HepG2 (cell line): ENCODE results near the gene CDX1. TPM values are rescaled to one million over a fixed set of nuclear protein-coding genes. Genes with fewer than 3 reads are reported as not detected.

ENCODE experiments used
- ATAC-seq: fragments of 200-7000 bp; cut with Tn5 transposase; 3 replicates; pipeline ENCODE4 v1.9.1; 2020; ENCODE audit warnings: mild to moderate bottlenecking, moderate library complexity
- BruUV-seq: library from RNA; stranded (reverse); fragments of 400-500 nt; replicated peaks from 2 replicates; lab custom pipeline; 2021; lab: Mats Ljungman, UMichigan
- CTCF ChIA-PET: fragments of 300-600 bp; formaldehyde crosslinking; extraction: SDS; loops from one replicate; lab custom pipeline; 2021; ENCODE audit warnings: low total read pairs, inconsistent platforms, low intra/inter-chr PET ratio; lab: Yijun Ruan, JAX
- POLR2A ChIA-PET: fragments of 350-600 bp; sonication (Branson Sonifier 250); formaldehyde crosslinking; loops from one replicate; lab custom pipeline; 2020; ENCODE audit warnings: antibody characterized with exemption, inconsistent platforms; lab: Yijun Ruan, JAX
- DNase-seq: peaks from one replicate; pipeline ENCODE4 v3.0.0-alpha.2; 2015; ENCODE audit warnings: low spot score
- FAIRE-seq: peaks from 3 replicates; lab custom pipeline; 2011; peaks lifted over from hg19 to GRCh38; lab: Jason Lieb, UNC
- H2AFZ ChIP-seq: one replicate; pipeline ENCODE4 v1.6.1; 2011; ENCODE audit warnings: low read length, inconsistent platforms
- H3K27ac ChIP-seq: fragments of 300-600 bp; 3 replicates; pipeline ENCODE4 v1.8.0; 2011; ENCODE audit warnings: mixed run types, mild to moderate bottlenecking, mixed read lengths, low read length, inconsistent platforms; ENCODE audit not compliant: insufficient read depth; ENCODE audit errors: extremely low read length
- H3K27me3 ChIP-seq, 2 experiments: fragments of 200-600 bp in 1 of 2; 2 replicates in 1 of 2; 3 replicates in 1 of 2; pipeline versions ENCODE4 v1.6.0 to v1.8.0; 2011; ENCODE audit warnings: low read length in 2 of 2, mild to moderate bottlenecking in 2 of 2, moderate library complexity in 2 of 2, inconsistent platforms in 1 of 2; ENCODE audit not compliant: insufficient read depth in 2 of 2, control insufficient read depth in 1 of 2
- H3K36me3 ChIP-seq, 2 experiments: fragments of 200-600 bp in 1 of 2; replicated peaks in 1 of 2; 2 replicates in 1 of 2; 3 replicates in 1 of 2; pipeline versions ENCODE4 v1.5.1 to v1.8.0; 2011; ENCODE audit warnings: low read length in 2 of 2, inconsistent platforms in 1 of 2; ENCODE audit not compliant: insufficient read depth in 2 of 2, control insufficient read depth in 1 of 2
- H3K4me1 ChIP-seq: 2 replicates; pipeline ENCODE4 v1.5.1; 2012; ENCODE audit warnings: low read length, inconsistent platforms; ENCODE audit not compliant: insufficient read depth
- H3K4me2 ChIP-seq: 2 replicates; pipeline ENCODE4 v1.6.0; 2011; ENCODE audit warnings: low read depth, low read length, inconsistent platforms
- H3K4me3 ChIP-seq, 3 experiments: fragments of 200-600 bp in 1 of 3; sonication (generic), shearing (Covaris generic) in 1 of 3; replicated peaks in 1 of 3; 2 replicates each; pipeline ENCODE4 v1.5.1; 2011 to 2016; ENCODE audit warnings: low read length in 3 of 3, inconsistent platforms in 2 of 3, low read depth in 2 of 3, mild to moderate bottlenecking in 2 of 3, control low read depth in 1 of 3, mixed read lengths in 1 of 3; ENCODE audit not compliant: insufficient read depth in 1 of 3
- H3K79me2 ChIP-seq: one replicate; pipeline ENCODE4 v1.6.1; 2011; ENCODE audit warnings: low read length, inconsistent platforms; ENCODE audit not compliant: insufficient read depth
- H3K9ac ChIP-seq: 2 replicates; pipeline ENCODE4 v1.6.0; 2011; ENCODE audit warnings: mild to moderate bottlenecking, low read depth, low read length, inconsistent platforms; ENCODE audit not compliant: insufficient read depth
- H3K9me3 ChIP-seq: 2 replicates; pipeline ENCODE4 v1.5.1; 2012; ENCODE audit warnings: mild to moderate bottlenecking, low read length
- H4K20me1 ChIP-seq: 2 replicates; pipeline ENCODE4 v1.6.0; 2011; ENCODE audit warnings: inconsistent platforms, mild to moderate bottlenecking, low read length, moderate library complexity; ENCODE audit not compliant: insufficient read depth
- NFYB ChIP-seq: sonication (generic); formaldehyde crosslinking; IDR thresholded peaks from 2 replicates; pipeline ENCODE4 v1.4.0; 2020; ENCODE audit warnings: missing genetic modification reagents
- WGBS: methylation state at CpG from one replicate; pipeline ENCODE4 v1.1.6; 2017; ENCODE audit warnings: low lambda C conversion rate; 5-methylcytosine and 5-hydroxymethylcytosine counted together
- in situ Hi-C: cut with HindIII; loops from 2 replicates; pipeline ENCODE4 v1.10.0; 2017; ENCODE audit warnings: low pct_unique_long_range_greater_than_20kb; ENCODE audit not compliant: extremely low pct_ligation_motif_present
- intact Hi-C: fragments of 100-400 bp; cut with micrococcal nuclease; formaldehyde crosslinking; loops from one replicate; pipeline ENCODE4 v1.10.0; 2022; ENCODE audit not compliant: unreplicated experiment
- polyA plus RNA-seq, 8 experiments: library from polyadenylated mRNA; depleted of rRNA in 3 of 8; stranded (reverse) in 7 of 8; unstranded in 1 of 8; fragments of >200 nt; fragmentation: Illumina TruSeq in 4 of 8; extraction: Trizol in 4 of 8; gene quantifications; 2 replicates each; pipeline versions ENCODE4 v1.2.1 to v1.2.3, GENCODE V29; 2011 to 2016; ENCODE audit warnings: low read depth in 4 of 8, missing spikeins in 1 of 8, mixed read lengths in 1 of 8; ENCODE audit not compliant: insufficient read depth in 1 of 8
- total RNA-seq, 5 experiments: library from RNA; depleted of rRNA; stranded (reverse); fragments of >200 nt; fragmentation: Illumina TruSeq; extraction: Trizol; gene quantifications; 2 replicates each; pipeline ENCODE4 v1.2.3, GENCODE V29; 2016; ENCODE audit warnings: low read depth in 1 of 5
- TF ChIP-seq, protein P1 (sequence below): sonication (generic); formaldehyde crosslinking; IDR thresholded peaks from 2 replicates; pipeline ENCODE4 v1.4.0; 2020; ENCODE audit warnings: missing genetic modification reagents

The CDX1 gene
- total and polyA plus RNA-seq, 2 of the 13 experiments (the other 11 are each of a cell fraction or from before 2014, with no cell fraction given) = not detected

- POLR2A ChIA-PET = no interaction called here
- no peak overlapping the region for H3K9ac ChIP-seq
- no peak overlapping the region for H2AFZ ChIP-seq
- ATAC-seq (no peak), DNase-seq (no peak), FAIRE-seq (no peak)
- TF ChIP-seq, protein P1, sequence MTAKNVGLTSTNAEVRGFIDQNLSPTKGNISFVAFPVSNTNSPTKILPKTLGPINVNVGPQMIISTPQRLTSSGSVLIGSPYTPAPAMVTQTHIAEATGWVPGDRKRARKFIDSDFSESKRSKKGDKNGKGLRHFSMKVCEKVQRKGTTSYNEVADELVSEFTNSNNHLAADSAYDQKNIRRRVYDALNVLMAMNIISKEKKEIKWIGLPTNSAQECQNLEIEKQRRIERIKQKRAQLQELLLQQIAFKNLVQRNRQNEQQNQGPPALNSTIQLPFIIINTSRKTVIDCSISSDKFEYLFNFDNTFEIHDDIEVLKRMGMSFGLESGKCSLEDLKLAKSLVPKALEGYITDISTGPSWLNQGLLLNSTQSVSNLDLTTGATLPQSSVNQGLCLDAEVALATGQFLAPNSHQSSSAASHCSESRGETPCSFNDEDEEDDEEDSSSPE (CRISPR knock-in tag) = no peak
- TF ChIP-seq NFYB (CRISPR knock-in tag) = 0 out of 2 replicates have a peak, but pooled peaks have one; percentile 3
- H3K79me2 ChIP-seq = no peaks in the 10 kb centered on the region
- no peak overlapping the region for H3K4me3 ChIP-seq
- no peaks in the 10 kb centered on the region for H3K9me3 ChIP-seq
- CTCF ChIA-PET = interaction anchor here (0.8 to 2.8 kb wide), 5 partner anchors 15 to 95 kb away, joined by 3 to 25 read pairs (median 9); no protein-coding TSS in a partner anchor
- H3K4me1 ChIP-seq = peaks cover 81% of the 10 kb centered on the region
- in situ Hi-C loops = loop anchor here (5.0 kb wide), 1 partner anchor 57 kb away; no protein-coding TSS in a partner anchor
- H3K27me3 ChIP-seq = peaks cover 1 to 6% of the 10 kb centered on the region in 2 experiments; a peak in 3 of 5 replicates
- no peaks in the 10 kb centered on the region for H3K36me3 ChIP-seq
- H3K27ac ChIP-seq = no peak overlapping the region
- BruUV-seq = no TSS peak
- H3K4me2 ChIP-seq = peak overlapping the region; percentile 27; the same call in 1 of the 2 replicates
- H4K20me1 ChIP-seq = no peaks in the 10 kb centered on the region
- intact Hi-C loops = loop anchor here (1.0 to 5.0 kb wide), 4 partner anchors 17 to 192 kb away; no protein-coding TSS in a partner anchor
- 33% methylated on average over 5 of the region's 5 CpGs for WGBS
These were observed 6.0 kb upstream of the CDX1 start for GRCh38 chr5:150160448-150161081.
